ENCODE results near the gene GABBR2. TPM values are rescaled to one million over a fixed set of nuclear protein-coding genes. Genes with fewer than 3 reads are reported as not detected.

The GABBR2 gene
- polyA plus RNA-seq, 1 of the 3 experiments (the other 2 are of a cell fraction) = not detected

GRCh38 chr9:98540476-98540875 lies 168.3 kb downstream of the GABBR2 start:
- Histone ChIP-seq H3K9me3 (no peaks in the 10 kb centered on the region), H2AFZ (ENCODE audit: low read depth) (no peak overlapping the region), H3K27me3 (ENCODE audit: insufficient read depth) (no peaks in the 10 kb centered on the region), H3K9me2 (no peaks in the 10 kb centered on the region), H3K36me3 (replicated peaks in 1 of 2; ENCODE audit: control insufficient read depth in 1 of 2, insufficient read depth in 2 of 2, low read length in 1 of 2) (no peaks in the 10 kb centered on the region), H3K9ac (no peak overlapping the region), H3F3A (replicated peaks; ENCODE audit: insufficient read depth) (no peaks in the 10 kb centered on the region), H3K4me3 (ENCODE audit: low read depth in 2 of 2, low read length in 1 of 2) (no peak overlapping the region), H3K79me2 (ENCODE audit: insufficient read depth) (no peaks in the 10 kb centered on the region), H3K4me1 (ENCODE audit: control insufficient read depth in 1 of 2, insufficient read depth in 2 of 2, low read depth in 1 of 2, low read length in 1 of 2) (peaks cover 0 to 6% of the 10 kb centered on the region in 2 experiments; a peak in 1 of 4 replicates), H4K20me1 (ENCODE audit: insufficient read depth) (no peaks in the 10 kb centered on the region), H3K27ac (ENCODE audit: low read depth in 2 of 2, low read length in 1 of 2) (no peak overlapping the region), H3K4me2 (no peak overlapping the region)
- DNase-seq = no peak
- ChIA-PET CTCF (no interaction called here), POLR2A (no interaction called here)
- TF ChIP-seq SIN3A (IDR thresholded peaks at IDR 0.05; ENCODE audit: borderline replicate concordance, low read depth, low read length) (no peak), FOXJ3 (CRISPR knock-in tag; IDR thresholded peaks at IDR 0.05) (no peak), MAX (IDR thresholded peaks at IDR 0.05; ENCODE audit: low read depth) (no peak), TEAD4 (IDR thresholded peaks at IDR 0.05; ENCODE audit: borderline replicate concordance, insufficient read depth) (no peak), USF2 (IDR thresholded peaks at IDR 0.05; ENCODE audit: borderline replicate concordance, low read depth, low read length) (no peak), FOXM1 (IDR thresholded peaks at IDR 0.05; ENCODE audit: low read depth) (no peak), MXI1 (IDR thresholded peaks at IDR 0.05; ENCODE audit: low read depth, low read length) (no peak), YY1 (IDR thresholded peaks at IDR 0.05; ENCODE audit: low read depth) (no peak), ELF1 (IDR thresholded peaks at IDR 0.05) (no peak), TAF1 (IDR thresholded peaks at IDR 0.05; ENCODE audit: borderline replicate concordance, low read depth, low read length) (no peak), IRF3 (IDR thresholded peaks at IDR 0.05; ENCODE audit: low read depth, low read length) (no peak), NRF1 (IDR thresholded peaks at IDR 0.05; ENCODE audit: low read depth, low read length) (no peak), CTCF (IDR thresholded peaks at IDR 0.05) (no peak), REST (IDR thresholded peaks at IDR 0.05; ENCODE audit: low read depth, low read length) (no peak), CHD2 (IDR thresholded peaks at IDR 0.05; ENCODE audit: low read length, partially characterized antibody) (no peak)
- WGBS (ENCODE audit: low lambda C conversion rate) = 57% methylated on average over 4 of the region's 4 CpGs
